ENCODE data around the gene ERCC1.

ERCC1 gene

DNA sequence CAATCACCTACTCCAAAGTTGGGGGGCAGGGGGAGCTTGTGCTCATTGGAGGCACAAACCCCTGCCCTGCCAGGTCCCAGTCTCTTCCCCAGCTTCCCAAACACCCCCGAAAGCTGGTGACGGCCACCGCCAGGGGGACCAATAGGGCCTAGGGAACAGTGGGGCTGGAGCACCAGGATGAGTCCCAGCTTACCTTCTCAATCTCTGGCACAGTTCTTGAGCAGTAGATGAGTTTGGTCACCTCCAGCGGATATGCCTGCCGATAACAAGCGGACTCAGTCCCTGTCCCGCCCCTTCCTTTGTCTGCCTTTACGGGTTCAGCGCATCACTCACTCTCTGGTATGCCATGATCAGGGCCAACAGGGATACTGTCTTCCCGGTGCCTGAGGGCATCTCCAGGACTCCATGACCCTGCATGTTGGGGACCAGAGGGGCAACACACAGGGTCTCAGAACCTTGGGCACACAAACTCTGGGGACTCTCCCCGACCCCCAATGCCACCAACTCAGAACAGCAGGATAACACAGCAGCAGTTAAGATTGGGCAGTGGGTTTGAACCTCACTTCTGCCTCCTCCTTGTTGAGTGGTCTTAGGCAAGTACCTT lies 54.9 kb downstream of the ERCC1 start:
- DNase-seq (ENCODE audit: low spot score) (no peak), FAIRE-seq (no peak)

GRCh38 chr19:45368127-45368526 lies 55.6 kb downstream of the ERCC1 start:
- FAIRE-seq (no peak), DNase-seq (ENCODE audit: low spot score) (no peak)

- FAIRE-seq, result peak; percentile 20
- no peak for DNase-seq (ENCODE audit: low spot score)
These were observed 59.0 kb downstream of the ERCC1 start for GRCh38 chr19:45364696-45365095.

DNA sequence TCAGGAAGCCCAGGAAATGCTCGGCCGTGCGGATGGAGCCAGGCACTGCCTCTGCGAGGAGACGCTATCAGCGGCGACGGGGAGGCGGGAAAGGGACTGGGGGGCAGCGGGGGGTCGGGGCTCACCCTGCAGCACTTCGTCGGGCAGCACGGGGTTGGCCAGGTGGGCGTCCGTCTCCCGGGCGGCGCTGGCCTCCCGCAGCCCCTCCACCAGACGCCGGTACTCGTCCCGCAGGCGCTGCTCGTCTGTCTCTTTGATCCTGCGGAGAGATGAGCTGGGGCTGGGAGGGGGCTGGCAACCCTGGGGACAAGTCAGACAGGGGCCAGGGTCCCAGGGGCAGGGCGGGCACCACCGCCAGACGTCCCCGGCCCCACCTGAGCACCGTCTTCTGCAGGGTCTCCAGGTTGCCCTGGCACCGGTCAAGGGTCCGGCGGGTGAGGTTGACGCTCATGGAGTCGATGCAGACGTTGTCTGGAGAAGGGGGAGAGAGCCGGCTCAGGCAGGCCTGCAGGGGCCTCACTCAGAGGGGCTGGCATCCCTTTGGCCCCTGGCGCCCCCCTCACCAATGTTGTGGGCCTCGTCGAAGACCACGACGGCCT lies 59.8 kb downstream of the ERCC1 start:
- FAIRE-seq, result no peak
- no peak for DNase-seq (ENCODE audit: low spot score)

GRCh38 chr19:45362291-45362690 lies 61.4 kb downstream of the ERCC1 start:
- FAIRE-seq (no peak), DNase-seq (ENCODE audit: low spot score) (no peak)

DNA sequence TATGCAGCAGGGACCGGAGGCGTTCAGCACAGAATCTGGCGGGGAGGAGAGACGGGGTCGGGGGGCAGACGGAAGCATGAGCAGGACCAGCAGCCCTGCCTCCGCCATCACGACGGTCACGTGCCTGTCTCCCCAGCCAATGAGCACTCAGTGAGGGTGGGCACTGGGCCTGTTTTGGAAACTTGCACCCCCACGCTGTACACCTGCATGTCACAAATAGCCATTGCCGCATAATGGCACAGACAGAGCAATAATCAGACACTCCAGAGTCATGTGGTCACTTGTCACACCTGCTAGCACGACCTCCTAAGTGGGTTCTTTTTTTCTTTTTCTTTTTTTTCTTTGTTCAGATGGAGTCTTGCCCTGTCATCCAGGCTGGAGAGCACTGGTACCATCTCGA lies 62.1 kb downstream of the ERCC1 start:
- DNase-seq (ENCODE audit: low spot score) (no peak), FAIRE-seq (no peak)

DNA sequence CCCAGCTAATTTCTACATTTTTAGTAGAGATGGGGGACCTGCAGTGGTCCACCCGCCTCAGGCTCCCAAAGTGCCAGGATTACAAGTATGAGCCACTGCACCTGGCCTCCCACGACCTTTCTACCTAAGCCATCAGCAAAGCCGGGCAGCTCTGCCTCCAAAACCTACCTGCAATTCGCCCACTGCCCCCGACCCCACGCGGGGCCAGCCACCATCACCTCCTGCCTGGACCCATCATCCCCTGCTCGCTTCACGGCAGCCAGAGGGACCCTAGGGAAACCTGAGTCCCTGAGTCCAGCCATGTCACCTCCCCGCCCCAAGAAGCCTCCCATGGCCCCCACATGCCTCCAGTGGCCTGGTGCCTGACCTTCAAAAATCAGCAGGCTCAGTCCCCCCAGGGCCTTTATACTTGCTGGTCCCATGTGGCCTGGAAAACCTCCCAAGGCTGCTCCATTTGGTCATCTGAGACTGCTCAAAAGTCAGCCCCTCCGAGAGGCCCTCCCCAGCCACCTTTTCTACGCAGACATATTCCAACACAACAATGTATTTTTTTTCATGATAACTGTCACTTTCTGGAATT lies 65.4 kb downstream of the ERCC1 start:
- DNase-seq (ENCODE audit: low spot score), result no peak
- no peak for FAIRE-seq

DNA sequence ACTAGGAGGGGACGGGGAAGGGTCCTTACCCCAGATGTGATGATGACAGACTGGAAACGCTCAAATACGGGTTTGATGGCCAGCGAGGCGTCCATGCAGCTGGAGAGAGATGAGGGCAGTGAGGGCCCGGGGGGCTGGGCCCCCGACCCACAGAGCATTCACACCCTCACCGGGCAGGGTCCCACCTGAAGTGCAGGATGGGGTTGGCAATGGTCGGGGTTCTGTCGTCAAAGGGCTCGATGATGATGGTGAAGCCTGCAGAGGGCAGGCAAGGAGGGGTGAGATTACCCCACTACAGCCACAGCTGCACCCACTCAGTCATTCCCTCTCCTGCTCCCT lies 66.3 kb downstream of the ERCC1 start:
- no peak for DNase-seq (ENCODE audit: low spot score)
- no peak for FAIRE-seq

Measured in urothelium cell line (cell line).